NOMO-1 treated with DMSO at 0.1 percent for 48 hours (cell line): ENCODE results near the gene SNRK.

Experiments used
- DNase-seq: peaks from one replicate; lab custom pipeline; 2025; ENCODE audit not compliant: unreplicated experiment; lab: John Stamatoyannopoulos, UW

SNRK gene

GRCh38 chr3:43286115-43286840, at the start of gene SNRK:
SNRK (plus strand) TSS chr3:43286540; CDS start chr3:43303204, 16,664 bp downstream.
- peak; percentile 52 for DNase-seq

GRCh38 chr3:43238801-43239200, 47.5 kb upstream of the SNRK start:
- DNase-seq, result no peak

DNA sequence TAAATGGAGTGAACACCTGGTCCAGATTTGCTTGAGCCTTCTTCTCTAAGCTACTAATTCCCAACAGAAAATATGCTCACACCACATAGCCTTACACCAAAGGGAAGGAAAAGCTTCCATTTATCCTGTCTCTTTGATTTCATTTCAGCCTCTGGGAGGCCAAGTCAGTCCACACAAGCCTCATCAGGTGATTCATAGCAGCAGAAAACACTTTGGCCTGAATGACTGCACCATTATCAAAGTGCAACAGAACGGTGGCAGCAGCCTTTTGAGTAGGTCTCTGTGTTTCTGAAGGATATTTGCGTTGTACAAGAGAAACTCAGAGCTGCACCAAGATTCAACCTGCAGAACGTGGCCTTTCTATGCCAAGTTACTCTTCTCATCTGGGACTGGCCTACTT, 46.6 kb upstream of the SNRK start:
- DNase-seq, result no peak

DNA sequence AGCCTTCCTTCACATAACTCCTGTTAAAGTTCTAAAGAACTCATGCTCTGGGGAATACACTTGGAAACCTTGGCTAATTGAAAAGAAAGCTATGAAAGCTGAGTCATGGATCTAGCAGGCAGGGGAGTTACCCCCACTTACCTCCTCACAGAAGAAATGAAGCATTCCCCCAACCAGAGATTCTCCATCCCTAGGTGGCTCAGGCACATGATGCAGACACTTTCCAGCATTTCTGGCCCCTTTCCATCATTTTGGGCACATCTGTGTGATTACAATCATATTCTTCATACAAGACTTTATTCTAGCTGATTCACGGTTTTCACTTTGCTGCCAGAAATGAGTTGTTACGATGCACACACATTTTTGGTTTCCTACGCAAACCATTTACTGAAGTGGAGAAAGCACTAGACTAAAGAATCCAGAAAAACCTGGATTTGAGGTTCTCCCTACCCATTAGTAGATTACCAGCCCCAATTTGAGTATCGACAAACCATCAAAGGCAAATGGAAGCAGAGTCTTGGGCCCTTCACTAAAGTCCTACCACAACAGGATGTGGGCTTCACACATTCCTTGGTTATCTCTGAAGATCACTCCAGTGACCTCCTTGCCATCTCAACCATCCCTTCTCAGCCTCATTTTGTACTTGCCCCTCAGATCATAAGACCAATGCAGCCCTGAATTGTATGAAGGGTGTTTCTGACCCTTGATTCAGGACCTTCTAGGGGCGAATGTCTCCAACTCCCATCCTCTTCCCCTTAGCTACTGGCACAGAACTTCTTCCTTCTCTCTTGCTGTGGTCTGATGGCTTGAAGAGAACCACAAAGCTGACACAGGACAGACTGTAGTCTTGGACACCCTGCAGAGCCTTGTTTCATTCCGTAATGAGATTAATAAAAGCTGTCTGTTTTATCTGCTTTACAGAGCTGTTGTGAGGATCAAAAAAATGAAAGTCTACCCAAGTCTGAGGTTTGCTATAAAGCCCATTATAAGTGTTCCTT, 42.5 kb upstream of the SNRK start:
- DNase-seq, result no peak

DNA sequence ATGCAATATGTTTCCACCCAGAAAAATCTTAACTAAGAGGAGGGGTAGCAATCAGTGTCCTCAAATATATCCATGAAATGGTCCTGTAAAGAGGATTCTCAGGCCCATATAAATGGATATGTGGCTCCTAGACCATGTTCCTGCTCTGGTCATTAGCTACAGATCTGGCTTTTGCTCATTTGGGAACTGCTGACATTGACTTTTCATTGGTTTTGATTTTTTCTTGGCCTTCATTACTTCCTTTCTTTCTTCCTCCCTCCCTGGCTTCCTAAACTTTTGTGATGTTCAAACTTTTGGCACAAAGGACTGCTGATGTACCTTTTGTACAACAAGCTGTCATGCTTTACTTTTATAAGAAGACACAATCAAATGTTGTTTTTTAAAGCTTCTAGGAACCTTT, 41.6 kb upstream of the SNRK start:
- DNase-seq, result no peak

- DNase-seq, result no peak
Measured at GRCh38 chr3:43246976-43247375, 39.4 kb upstream of the SNRK start.

GRCh38 chr3:43247561-43248184, 38.7 kb upstream of the SNRK start:
- DNase-seq, result no peak

GRCh38 chr3:43248185-43248583, 38.2 kb upstream of the SNRK start:
- no peak for DNase-seq

GRCh38 chr3:43248973-43249372, 37.4 kb upstream of the SNRK start:
- no peak for DNase-seq

- no peak for DNase-seq
Measured at GRCh38 chr3:43249405-43249804, 36.9 kb upstream of the SNRK start.

GRCh38 chr3:43253294-43253693, 33.0 kb upstream of the SNRK start:
- no peak for DNase-seq

- no peak for DNase-seq
Measured at GRCh38 chr3:43254125-43254524, 32.2 kb upstream of the SNRK start.

GRCh38 chr3:43255662-43256061, 30.7 kb upstream of the SNRK start:
- DNase-seq, result peak; percentile 63

GRCh38 chr3:43256714-43257461, 29.5 kb upstream of the SNRK start:
- DNase-seq, result peak; percentile 89

DNA sequence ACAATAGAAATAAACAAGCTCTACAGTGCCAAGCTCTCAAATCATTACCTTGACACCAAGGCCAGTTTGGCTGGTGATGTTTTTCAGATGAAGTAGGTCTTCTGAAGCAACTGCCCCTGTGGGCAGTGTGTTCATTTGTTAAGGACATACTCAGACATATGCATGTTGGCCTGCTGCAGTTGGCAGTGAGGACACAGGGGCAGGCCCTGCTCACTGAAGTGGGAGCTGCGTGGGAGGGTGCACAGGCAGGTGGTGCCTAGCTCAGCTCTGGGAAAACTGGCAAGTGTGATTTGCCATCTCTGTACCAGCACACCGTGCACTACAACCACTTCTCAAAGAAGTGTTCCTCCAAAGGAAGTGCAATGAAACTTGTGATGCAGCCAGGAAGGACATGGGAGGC, 28.5 kb upstream of the SNRK start:
- DNase-seq, result no peak

GRCh38 chr3:43259626-43260025, 26.7 kb upstream of the SNRK start:
- no peak for DNase-seq

DNA sequence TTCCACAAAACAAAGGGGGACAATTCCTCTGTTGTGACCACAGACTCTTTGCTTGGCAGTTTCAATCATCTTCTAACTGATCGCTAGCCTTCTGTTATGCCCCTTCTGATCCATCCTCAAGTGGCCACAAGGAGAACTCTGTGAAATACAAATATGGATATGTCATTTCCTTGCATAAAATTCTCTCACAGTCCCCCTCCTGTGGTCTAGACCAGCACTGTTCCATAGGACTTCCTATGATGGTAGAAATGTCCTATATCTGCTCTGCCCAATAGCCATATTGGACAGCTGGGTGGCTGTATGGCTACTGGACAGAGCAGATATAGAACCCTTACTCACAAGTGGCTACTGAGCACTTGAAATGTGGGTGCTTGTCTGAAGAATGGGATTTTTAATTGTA, 25.9 kb upstream of the SNRK start:
- DNase-seq, result no peak

DNA sequence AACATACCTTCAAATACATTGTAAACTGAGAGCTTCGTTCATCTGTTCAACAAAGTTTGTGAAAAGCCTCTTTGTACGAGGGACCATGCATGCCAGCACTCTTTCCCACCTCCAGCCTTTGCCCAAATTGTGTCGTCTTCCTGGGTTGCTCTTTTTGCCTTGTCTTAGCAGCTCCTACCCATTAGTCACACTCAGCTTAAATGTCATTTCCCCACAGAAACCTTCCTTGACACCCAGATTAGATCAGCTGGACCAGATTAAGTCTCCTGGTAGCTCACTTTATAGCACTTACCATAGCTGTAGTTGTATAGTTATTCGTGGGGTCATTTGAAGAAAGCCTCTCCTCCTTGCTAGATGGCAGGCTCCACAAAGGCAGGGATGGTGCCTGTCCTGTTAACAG, 24.1 kb upstream of the SNRK start:
- DNase-seq, result no peak

DNA sequence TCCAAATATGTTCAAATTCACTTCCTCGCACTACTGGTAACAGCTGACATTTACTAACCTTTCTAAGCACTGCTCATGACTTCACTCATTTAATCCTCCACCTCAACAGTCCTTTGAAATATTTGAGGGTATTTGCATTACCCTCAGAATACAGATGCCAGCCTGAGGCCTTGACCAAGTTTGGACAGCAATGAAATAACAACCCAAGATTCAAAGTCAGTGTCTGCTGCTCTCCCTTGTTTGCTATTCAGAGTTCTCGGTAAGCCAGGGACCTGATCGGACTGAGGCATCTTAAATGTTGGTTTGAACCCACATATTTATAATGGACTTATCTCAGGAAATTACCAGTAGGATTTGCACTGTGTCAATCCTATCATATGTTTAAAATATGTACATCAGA, 19.9 kb upstream of the SNRK start:
- no peak for DNase-seq

DNA sequence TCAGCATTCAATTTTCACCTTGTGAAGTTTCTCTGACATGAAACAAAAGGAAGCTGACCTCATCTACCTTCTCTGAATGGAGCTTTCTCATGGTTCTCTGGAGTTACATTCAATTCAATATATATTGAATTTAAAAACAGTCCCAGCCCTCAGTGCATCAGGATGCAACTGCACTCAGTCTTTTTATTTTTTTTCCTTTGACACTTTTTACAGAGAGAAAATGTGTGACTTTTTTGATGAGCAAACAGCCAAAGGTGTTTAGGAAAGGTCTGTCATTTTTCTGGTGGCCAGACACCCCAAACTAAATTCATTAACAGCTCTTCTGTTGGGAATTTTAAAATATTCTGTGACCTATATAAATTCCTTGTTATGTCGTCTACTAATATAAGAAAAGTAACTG, 19.3 kb upstream of the SNRK start:
- DNase-seq, result no peak

DNA sequence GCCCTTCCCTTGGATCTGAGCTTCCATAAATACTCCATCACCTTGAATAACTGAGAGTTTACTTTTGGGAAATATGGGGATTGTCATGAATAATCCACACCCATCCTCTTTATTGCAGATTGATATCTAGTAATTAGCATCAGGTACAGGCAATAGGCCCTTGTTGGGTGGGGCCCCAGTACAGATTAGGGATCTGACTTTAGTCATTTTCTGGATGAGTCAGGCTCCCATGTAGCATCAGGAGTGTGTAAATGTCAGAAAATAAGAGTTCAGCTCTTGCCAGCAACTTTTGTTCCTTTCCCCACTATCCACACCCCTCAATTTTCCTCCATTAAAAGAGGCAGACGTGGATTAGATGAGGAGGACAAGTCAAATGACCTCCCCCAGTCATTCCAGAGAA, 17.7 kb upstream of the SNRK start:
- no peak for DNase-seq
